TTC549 (cell line): Measurements from ENCODE around the gene PTPRG.

Experiments used
- FAIRE-seq: peaks from 2 replicates; lab custom pipeline; 2012; peaks lifted over from hg19 to GRCh38; lab: Jason Lieb, UNC

PTPRG gene

GRCh38 chr3:61868499-61868898 is 307.1 kb downstream of the PTPRG start:
- no peak for FAIRE-seq

- no peak for FAIRE-seq
Observed at GRCh38 chr3:61869371-61869770, 308.0 kb downstream of the PTPRG start.

GRCh38 chr3:61871644-61872043 is 310.3 kb downstream of the PTPRG start:
- FAIRE-seq = no peak

- no peak for FAIRE-seq
Observed at GRCh38 chr3:61872077-61872706, 310.8 kb downstream of the PTPRG start.

GRCh38 chr3:61875046-61875844 is 313.9 kb downstream of the PTPRG start:
- no peak for FAIRE-seq

- no peak for FAIRE-seq
Observed at GRCh38 chr3:61875976-61876671, 314.8 kb downstream of the PTPRG start.

- FAIRE-seq = no peak
Observed at GRCh38 chr3:61876797-61877196, 315.4 kb downstream of the PTPRG start.

GRCh38 chr3:61877359-61878138 is 316.2 kb downstream of the PTPRG start:
- FAIRE-seq = no peak

- FAIRE-seq = no peak
Observed at GRCh38 chr3:61882253-61882652, 320.9 kb downstream of the PTPRG start.

GRCh38 chr3:61884794-61885193 is 323.4 kb downstream of the PTPRG start:
- no peak for FAIRE-seq

- no peak for FAIRE-seq
Observed at GRCh38 chr3:61885414-61885813, 324.0 kb downstream of the PTPRG start.

GRCh38 chr3:61887206-61887605 is 325.8 kb downstream of the PTPRG start:
- FAIRE-seq = no peak

- no peak for FAIRE-seq
Observed at GRCh38 chr3:61889259-61889658, 327.9 kb downstream of the PTPRG start.

GRCh38 chr3:61890167-61890566 is 328.8 kb downstream of the PTPRG start:
- FAIRE-seq = no peak

GRCh38 chr3:61890586-61890985 is 329.2 kb downstream of the PTPRG start:
- no peak for FAIRE-seq

GRCh38 chr3:61892891-61893290 is 331.5 kb downstream of the PTPRG start:
- FAIRE-seq = no peak

GRCh38 chr3:61893840-61894566 is 332.6 kb downstream of the PTPRG start:
- no peak for FAIRE-seq

- no peak for FAIRE-seq
Observed at GRCh38 chr3:61894988-61895935, 333.9 kb downstream of the PTPRG start.

GRCh38 chr3:61896251-61896650 is 334.9 kb downstream of the PTPRG start:
- FAIRE-seq = no peak

- FAIRE-seq = no peak
Observed at GRCh38 chr3:61897848-61898247, 336.5 kb downstream of the PTPRG start.
